NCI-H446 (cell line): ENCODE measurements around the gene RSRC1.

ENCODE experiments used
- DNase-seq, 2 experiments: peaks; one replicate each; lab custom pipeline; 2025; lab: John Stamatoyannopoulos, UW

RSRC1 gene

GRCh38 chr3:158127250-158128219 lies 17.6 kb downstream of the RSRC1 start:
- DNase-seq: peak in 1 of 2 experiments; percentile 27

DNA sequence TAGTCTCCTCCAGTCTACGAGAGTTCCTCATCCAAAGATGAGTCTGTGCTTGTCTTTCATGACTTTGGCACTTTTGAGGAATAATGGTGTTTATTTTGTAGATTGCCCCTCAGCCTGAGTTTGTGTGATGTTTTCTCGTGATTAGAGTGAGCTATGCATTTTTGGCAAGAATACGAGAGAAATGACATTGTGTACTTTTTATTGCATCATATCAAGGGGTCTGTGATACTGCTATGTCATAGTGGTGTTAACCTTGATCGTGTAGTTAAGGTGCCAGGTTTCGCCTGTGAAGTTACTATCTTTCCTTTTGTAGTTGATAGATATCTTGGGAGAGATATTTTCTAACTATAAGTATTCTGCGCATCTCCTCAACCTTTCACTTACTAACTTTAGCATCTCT lies 18.9 kb downstream of the RSRC1 start:
- DNase-seq: no peak

DNA sequence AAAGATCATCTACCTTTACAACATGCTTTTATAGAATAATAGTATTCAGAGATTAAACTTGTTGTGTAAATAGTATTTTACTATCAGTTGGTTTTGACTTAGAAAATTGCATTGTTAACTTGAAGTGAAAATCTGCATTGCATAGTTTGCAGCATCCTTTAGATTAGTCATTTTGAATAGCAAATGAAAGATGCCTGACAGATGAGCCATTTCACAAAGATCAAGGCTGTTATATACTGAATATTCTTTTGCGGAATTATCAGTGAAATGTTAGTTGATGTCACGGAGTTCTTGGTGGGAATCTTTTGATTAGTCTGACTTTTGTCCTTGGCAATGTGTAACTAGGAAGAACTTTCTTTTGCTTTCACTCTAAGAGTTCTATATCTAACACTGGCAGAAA lies 24.5 kb downstream of the RSRC1 start:
- no peak for DNase-seq

DNA sequence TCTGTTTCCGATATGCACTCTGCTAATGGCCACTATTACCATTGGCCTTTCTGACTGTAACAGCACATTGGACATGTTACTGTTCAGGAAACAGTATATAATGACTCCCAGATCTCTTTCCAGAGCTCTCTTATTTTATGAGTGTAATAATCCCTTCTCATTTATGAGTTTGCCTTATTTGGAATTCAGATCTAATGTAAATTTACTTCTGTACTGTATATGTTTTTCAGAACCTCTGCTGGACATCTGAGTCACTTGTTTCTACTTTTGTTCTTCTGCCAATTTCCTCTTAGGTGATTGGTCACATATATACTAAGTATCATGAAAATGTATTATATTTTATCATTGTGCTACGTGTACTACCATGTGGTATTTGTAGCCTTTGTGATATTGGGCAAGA lies 30.5 kb downstream of the RSRC1 start:
- no peak for DNase-seq

GRCh38 chr3:158148218-158148617 lies 38.3 kb downstream of the RSRC1 start:
- DNase-seq: no peak

DNA sequence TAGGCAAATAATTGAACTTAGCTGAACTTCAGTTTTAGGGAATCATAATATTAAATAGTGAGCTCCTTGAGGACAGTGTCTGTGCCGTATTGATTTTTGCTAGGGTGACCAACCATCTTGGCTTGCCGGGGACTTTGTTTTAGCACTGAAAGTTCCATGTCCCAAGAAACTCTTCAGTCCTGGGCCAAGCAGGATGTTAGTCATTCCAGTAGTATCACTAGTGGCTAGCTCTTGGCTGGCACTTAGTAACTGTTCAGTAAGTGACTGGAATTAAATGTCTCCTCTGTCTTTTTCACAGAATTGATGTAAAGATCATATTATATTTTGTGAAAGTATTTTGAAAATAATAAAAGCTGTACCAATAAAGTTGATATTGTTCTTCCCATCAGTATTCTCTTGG lies 42.3 kb downstream of the RSRC1 start:
- DNase-seq: no peak

DNA sequence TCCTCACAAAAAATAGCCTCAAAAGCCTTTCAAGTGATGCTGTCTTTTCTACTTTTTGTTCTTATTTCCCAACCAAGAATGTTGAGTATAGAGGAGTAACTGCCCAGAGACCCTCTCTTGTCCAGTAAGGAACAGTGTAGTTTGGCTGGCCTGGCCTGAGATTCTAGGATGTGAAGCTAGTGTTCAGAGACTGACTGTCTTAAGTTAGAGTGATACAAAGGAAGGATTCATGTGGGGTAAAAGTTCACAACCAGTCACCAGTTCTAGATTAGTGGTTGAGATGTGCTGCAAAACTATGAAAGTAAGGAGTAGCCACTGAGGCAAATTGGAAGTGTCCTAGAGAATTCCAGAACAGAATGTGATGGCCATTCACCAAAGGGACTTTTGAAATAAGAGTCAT lies 49.1 kb downstream of the RSRC1 start:
- DNase-seq: no peak

DNA sequence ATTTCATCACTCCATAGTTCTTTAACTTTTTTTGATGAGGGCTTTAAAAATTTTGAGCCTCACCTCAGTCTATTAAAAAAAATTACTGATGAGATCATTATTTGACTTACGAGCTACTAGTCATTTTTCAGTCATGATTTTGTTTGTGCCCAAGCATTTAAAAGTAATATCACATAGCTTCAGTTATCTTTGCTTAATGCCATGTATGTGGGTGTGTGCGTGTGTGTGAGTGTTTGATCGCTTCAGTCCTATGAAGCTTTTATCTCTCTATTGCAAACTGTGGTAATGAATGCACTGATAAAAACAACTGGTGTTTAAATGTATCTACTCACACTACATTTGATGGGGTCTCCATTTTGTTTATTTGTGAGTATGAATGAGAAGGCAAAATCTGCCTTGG lies 49.8 kb downstream of the RSRC1 start:
- DNase-seq: no peak

DNA sequence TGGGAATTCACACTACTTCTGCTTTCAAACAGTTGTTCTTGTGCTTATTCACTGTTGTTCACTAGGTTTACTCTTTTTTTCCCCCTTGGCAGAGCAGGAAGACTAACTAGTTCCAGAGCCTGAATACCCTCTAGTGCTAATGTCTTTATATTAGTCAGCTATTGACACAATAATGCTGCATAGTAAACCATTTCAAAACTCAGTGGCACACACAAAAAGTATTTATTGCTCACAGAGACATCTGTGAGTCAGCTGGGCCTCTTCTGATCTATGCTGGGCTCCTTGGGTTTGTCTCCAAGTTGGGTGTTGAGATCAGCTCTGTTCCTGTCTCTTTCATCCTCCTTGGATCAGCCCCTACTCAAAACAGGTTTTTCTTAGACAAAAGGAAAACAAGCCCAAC lies 51.1 kb downstream of the RSRC1 start:
- DNase-seq: no peak

DNA sequence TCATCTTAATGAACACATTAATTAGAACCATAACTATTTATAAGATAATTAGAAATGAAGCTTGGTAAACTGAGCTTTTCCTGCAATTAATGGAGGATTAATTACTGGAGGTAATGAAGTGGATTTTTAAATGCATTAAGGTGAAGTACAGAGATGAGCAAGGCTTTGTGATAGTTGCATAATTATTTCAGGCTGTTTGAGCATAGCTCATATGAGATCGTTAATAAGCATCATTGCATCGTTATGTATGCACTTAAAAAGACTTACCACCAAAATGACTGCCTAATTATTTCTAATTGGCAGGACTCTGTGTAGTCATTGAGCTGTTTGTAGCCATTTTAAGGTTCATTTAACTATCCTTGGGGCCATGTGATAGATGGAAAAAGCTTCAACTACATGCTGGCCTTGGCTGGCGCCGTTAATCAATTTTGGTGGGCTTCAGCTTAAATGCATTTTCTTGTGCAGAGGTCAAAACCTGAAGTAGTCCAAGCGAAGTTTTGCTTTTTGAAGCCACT lies 55.3 kb downstream of the RSRC1 start:
- DNase-seq: no peak

GRCh38 chr3:158165730-158166129 lies 55.8 kb downstream of the RSRC1 start:
- DNase-seq: no peak

GRCh38 chr3:158166223-158166622 lies 56.3 kb downstream of the RSRC1 start:
- no peak for DNase-seq

- no peak for DNase-seq
Observed at GRCh38 chr3:158167737-158168557, 58.1 kb downstream of the RSRC1 start.

GRCh38 chr3:158169091-158169491 lies 59.2 kb downstream of the RSRC1 start:
- peak in 1 of 2 experiments; percentile 47 for DNase-seq

DNA sequence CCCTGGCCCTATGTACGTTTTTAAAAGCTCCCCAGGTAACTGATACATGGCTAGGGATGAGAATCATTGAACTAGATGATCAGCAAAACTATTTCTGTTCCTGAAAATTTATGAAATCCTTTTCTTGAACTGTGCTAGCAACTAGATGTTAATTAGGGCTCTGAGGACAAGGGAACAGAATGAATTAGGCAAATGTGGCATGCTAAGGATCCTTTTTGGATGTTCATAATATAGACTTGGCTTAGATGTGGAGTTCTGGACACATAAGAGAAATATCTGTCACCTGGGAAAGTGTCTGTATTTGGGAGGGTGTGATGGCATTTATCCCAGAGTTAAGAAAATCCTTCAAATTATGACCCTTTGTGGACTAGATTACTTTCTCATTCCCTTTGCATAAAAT lies 71.2 kb downstream of the RSRC1 start:
- DNase-seq: no peak

- DNase-seq: no peak
Observed at GRCh38 chr3:158185711-158186110, 75.8 kb downstream of the RSRC1 start.

DNA sequence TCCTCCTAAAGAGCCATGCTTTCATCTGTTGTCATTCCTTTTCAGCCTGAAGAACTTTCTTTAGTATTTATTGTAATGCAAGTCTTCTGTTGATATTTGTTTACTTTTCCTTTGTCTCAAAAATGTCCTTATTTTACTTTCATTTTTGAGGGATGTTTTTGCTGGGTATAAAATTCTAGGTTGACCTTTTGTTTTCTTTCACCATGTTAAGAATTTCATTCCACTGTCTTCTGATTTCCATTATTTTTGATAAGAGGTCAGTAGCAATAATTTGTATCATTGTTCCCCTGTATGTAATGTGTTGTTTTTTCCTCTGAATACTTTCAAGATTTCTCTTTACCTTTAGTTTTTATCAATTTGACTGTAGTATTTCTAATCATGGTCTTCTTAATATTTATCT lies 91.1 kb downstream of the RSRC1 start:
- no peak for DNase-seq

DNA sequence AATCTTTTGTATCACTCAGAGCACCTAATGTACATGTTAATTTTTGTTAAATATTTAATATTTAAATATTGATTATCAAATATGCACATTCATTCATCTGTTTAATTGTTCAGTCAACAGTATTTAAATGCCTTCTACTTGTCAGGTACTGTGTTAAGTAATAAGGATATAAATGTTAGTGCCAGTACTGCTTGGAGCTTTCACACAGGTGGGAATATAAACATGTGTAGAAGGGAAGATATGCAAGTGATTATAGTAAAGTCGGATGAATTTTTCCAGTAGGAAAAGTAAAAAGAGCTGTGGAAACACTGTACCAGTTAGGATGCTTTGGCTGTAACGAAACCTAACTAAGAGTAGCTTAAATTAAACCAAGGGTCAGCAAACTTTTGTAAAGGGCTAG lies 95.4 kb downstream of the RSRC1 start:
- DNase-seq: no peak

- no peak for DNase-seq
Observed at GRCh38 chr3:158205994-158206393, 96.1 kb downstream of the RSRC1 start.

DNA sequence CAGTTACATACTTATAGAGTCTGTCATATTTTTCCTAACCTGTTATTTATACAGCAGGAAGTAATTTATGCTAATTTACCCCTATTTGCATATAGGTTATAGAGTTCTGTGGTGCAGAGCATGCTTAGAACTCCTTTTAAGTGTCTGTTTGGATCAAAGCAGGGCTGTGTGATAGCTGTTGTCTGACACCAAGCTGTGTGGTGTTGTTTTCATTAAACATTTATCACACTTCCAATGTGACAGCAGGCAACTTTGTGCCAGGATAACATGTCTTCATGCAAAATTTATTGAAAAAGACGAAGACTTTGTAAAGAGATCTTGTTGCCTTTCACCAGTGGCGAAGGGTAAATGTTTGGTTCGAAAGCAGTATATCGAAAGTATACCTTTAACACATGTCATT lies 100.2 kb downstream of the RSRC1 start:
- no peak for DNase-seq

DNA sequence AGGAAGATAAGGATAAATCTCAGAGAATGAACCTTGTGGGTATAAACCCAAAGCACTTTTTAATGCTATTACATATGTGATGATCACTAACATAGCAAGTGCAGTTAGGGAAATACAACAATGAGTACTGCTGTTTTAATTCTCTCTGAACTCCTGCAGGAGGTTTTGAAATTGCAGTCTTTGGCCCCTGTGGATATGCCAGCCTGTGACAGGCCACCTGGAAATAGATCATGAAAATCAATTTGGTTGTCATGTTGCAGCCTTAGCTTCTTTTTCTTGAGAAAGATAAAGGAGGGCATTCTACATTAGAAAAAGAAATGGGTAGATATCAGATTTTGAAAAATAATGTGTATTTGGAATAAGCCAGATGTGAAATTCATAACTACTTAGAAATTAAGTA lies 103.6 kb downstream of the RSRC1 start:
- DNase-seq: no peak

GRCh38 chr3:158217992-158218391 lies 108.1 kb downstream of the RSRC1 start:
- no peak for DNase-seq

DNA sequence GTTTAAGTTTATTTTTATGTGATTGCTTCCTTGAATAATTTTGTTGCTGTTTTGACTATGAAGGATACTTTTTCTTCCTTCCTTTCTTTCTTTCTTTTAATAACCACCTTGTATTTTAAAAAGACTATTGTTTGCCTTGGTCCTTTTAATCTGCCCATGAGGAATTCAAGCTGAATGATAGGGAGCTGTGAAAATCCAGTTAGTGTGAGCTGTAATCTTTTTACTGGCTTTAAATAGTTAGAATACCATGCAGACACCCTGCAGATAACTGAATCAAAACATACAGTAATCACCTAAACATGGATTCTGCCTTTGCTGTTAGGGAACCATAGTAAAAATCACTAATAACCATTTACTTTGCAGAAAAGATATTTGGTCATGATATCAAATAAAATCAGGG lies 110.7 kb downstream of the RSRC1 start:
- DNase-seq: no peak
